A549 treated with AZD9567 at 1 μM for 4 hours (cell line): ENCODE data around the gene KCNC3. TPM values are rescaled to one million over a fixed set of nuclear protein-coding genes. Genes with fewer than 3 reads are reported as not detected.

Experiments used
- total RNA-seq: library from RNA; stranded (reverse); fragments of 200-300 nt; extraction: Qiagen RNA extraction; gene quantifications from 5 replicates; pipeline ENCODE4 v1.2.3, GENCODE V29; 2022; ENCODE audit not compliant: insufficient read depth

Gene KCNC3
- total RNA-seq, result 1.2 to 2.1 TPM (median 1.9 TPM) in 5 replicates

GRCh38 chr19:50329146-50329925 lies at the start of gene KCNC3:
KCNC3 (minus strand) TSS chr19:50329377; CDS start chr19:50329082, 295 bp downstream.

GRCh38 chr19:50376166-50377050 lies 47.2 kb upstream of the KCNC3 start, which contains the start of gene NR1H2:
NR1H2 (plus strand) TSS chr19:50376457; CDS start chr19:50377606, 1,149 bp downstream.

GRCh38 chr19:50365434-50366306 lies 36.5 kb upstream of the KCNC3 start, which contains the start of gene NAPSA:
NAPSA (minus strand) TSS chr19:50365639; CDS start chr19:50365621, 18 bp downstream.

Other genes with a start within 250 kb of the KCNC3 start
- gene IZUMO2, start 166.1 kb downstream of the KCNC3 start, total RNA-seq, result not detected in 5 replicates
- gene MYH14, start 125.8 kb downstream of the KCNC3 start, total RNA-seq, result 4.3 to 6.6 TPM (median 6.0 TPM) in 5 replicates
- gene NAPSA, start 36.3 kb upstream of the KCNC3 start, total RNA-seq, result 0.77 to 1.1 TPM (median 0.91 TPM) in 4 of 5 replicates, not detected in the other
- 57.6 to 80.9 TPM (median 78.3 TPM) in 5 replicates for gene NR1H2, start 47.1 kb upstream of the KCNC3 start, total RNA-seq
- 63.6 to 89.7 TPM (median 86.9 TPM) in 5 replicates for gene POLD1, start 55.0 kb upstream of the KCNC3 start, total RNA-seq
- gene SPIB, start 89.6 kb upstream of the KCNC3 start, total RNA-seq, result 0.10 to 0.31 TPM (median 0.19 TPM) in 4 of 5 replicates, not detected in the other
- gene MYBPC2, start 103.5 kb upstream of the KCNC3 start, total RNA-seq, result not detected in 5 replicates
- gene EMC10, start 147.1 kb upstream of the KCNC3 start, total RNA-seq, result 114 to 169 TPM (median 165 TPM) in 5 replicates
- gene GARIN5A, start 147.5 kb upstream of the KCNC3 start, total RNA-seq, result 1.5 to 2.6 TPM (median 2.0 TPM) in 4 of 5 replicates, not detected in the other
- gene JOSD2, start 181.8 kb upstream of the KCNC3 start, total RNA-seq, result 50.9 to 88.9 TPM (median 81.5 TPM) in 5 replicates
- gene ASPDH, start 184.5 kb upstream of the KCNC3 start, total RNA-seq, result not detected in 5 replicates
- gene LRRC4B, start 239.1 kb upstream of the KCNC3 start, total RNA-seq, result 0.30 to 0.40 TPM (median 0.32 TPM) in 4 of 5 replicates, not detected in the other